Mucosa of rectum (tissue), 2 donors: Measurements from ENCODE around the gene OR56A5.

Experiments used
- H3K27ac ChIP-seq, 2 donors: one replicate each; pipeline ENCODE4 v1.7.0; 2013; ENCODE audit warnings: inconsistent platforms in 2 of 2, low read depth in 2 of 2, low read length in 2 of 2
- H3K27me3 ChIP-seq, 2 donors: one replicate each; pipeline ENCODE4 v1.7.0; 2013; ENCODE audit warnings: low read length in 2 of 2; ENCODE audit not compliant: control insufficient read depth in 2 of 2, insufficient read depth in 2 of 2
- H3K36me3 ChIP-seq, 2 donors: one replicate each; pipeline ENCODE4 v1.7.0; 2013; ENCODE audit warnings: low read length in 2 of 2; ENCODE audit not compliant: control insufficient read depth in 2 of 2, insufficient read depth in 2 of 2
- H3K4me1 ChIP-seq, 2 donors: one replicate each; pipeline ENCODE4 v1.7.0; 2013; ENCODE audit warnings: low read length in 2 of 2, mild to moderate bottlenecking in 1 of 2; ENCODE audit not compliant: control insufficient read depth in 2 of 2, insufficient read depth in 2 of 2
- H3K4me3 ChIP-seq, 2 donors: one replicate each; pipeline ENCODE4 v1.7.0; 2013; ENCODE audit warnings: low read length in 2 of 2
- H3K9ac ChIP-seq, 2 donors: one replicate each; pipeline ENCODE4 v1.7.0; 2013; ENCODE audit warnings: low read length in 2 of 2, low read depth in 1 of 2, mild to moderate bottlenecking in 1 of 2
- H3K9me3 ChIP-seq, 2 donors: one replicate each; pipeline ENCODE4 v1.7.0; 2013; ENCODE audit warnings: low read length in 2 of 2; ENCODE audit not compliant: control insufficient read depth in 2 of 2
- donor health status: healthy.
- donor health status: Normal muscosa, but diverticular disease.

The OR56A5 gene, protein sequence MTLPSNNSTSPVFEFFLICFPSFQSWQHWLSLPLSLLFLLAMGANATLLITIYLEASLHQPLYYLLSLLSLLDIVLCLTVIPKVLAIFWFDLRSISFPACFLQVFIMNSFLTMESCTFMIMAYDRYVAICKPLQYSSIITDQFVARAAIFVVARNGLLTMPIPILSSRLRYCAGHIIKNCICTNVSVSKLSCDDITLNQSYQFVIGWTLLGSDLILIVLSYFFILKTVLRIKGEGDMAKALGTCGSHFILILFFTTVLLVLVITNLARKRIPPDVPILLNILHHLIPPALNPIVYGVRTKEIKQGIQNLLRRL

DNA sequence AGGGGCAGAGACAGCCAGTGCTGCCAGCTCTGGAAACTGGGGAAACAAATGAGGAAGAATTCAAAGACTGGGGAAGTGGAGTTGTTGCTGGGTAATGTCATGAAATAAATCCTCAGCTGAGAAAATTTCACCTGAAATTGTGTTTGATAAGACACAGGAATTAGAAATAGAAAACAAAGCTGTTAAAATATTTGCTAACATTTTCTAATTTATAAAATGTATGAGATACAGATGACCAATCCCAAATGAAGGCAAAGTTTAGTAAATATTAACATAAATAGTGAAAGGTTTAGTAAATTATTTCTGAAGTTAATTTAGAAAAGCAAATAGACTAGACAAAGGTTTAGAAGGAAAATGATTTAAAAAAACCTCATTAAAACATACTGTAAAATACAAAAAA, at the start of gene OR56A5:
OR56A5 (minus strand) TSS at position 101 of the 400 bp plus-strand sequence; CDS start at position 101, 0 bp downstream.
- Histone ChIP-seq H3K27ac (no peak within 1 kb of the TSS), H3K9ac (no peak within 1 kb of the TSS), H3K36me3 (no peaks in the 10 kb centered on the region), H3K4me1 (no peaks in the 10 kb centered on the region), H3K9me3 (no peaks in the 10 kb centered on the region), H3K27me3 (no peaks in the 10 kb centered on the region), H3K4me3 (no peak within 1 kb of the TSS)

DNA sequence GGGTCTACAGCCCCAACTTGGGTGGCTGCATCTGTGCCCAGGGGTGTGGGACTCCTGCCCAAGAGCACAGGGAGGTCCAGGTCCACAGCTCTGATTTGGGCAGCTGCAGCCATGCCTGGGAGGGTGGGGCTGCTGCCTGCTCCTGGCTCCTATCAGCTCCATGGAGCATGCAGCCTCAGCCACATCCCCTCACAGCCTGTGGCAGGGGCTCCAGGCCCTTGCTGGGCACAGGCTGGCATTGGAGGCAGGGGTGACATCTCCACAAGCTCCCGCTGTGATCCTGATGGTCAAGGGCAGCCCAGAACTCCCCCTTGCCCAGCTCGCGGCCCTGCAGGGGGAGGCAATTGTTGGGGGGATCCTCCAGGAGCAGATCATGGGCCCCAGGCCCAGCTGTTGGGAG, 44.7 kb upstream of the OR56A5 start:
- no peaks in the 10 kb centered on the region for H3K9me3 ChIP-seq
- no peak overlapping the region for H3K4me3 ChIP-seq
- no peaks in the 10 kb centered on the region for H3K4me1 ChIP-seq
- H3K27ac ChIP-seq = no peak overlapping the region
- no peaks in the 10 kb centered on the region for H3K36me3 ChIP-seq
- no peak overlapping the region for H3K9ac ChIP-seq
- no peaks in the 10 kb centered on the region for H3K27me3 ChIP-seq

DNA sequence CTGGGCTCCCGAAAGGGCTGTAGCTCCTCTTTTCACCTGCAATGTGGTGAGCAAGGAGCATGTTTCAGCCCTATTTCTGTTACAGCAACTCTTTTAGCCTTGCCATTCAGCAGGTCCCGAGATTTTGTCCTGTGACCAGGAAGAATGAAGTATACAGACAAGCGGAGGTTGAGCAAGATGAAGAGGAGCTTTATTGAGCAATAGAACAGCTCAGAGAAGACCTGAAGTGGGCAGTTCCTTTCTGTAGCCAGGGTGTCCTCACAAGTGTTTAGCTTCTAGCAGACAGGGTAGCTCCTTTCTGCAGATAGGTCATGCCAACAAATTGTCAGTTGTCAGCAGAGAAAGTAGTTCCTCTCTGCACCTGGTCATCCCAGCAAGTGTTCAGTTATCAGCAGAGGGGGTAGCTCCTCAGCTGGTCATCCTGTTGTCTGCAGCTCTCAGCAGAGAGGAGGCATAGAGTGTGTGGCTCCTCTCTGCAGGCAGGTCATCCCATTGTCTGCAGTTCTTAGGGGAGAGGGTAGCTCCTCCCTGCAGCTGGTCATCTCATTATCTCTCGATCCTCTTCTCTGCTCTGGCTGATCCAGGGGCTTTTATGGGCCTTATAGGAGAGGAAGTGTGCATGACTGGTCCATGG, 43.9 kb upstream of the OR56A5 start:
- Histone ChIP-seq H3K36me3 (no peaks in the 10 kb centered on the region), H3K9ac (no peak overlapping the region), H3K27me3 (no peaks in the 10 kb centered on the region), H3K9me3 (no peaks in the 10 kb centered on the region), H3K4me1 (no peaks in the 10 kb centered on the region), H3K4me3 (no peak overlapping the region), H3K27ac (no peak overlapping the region)

DNA sequence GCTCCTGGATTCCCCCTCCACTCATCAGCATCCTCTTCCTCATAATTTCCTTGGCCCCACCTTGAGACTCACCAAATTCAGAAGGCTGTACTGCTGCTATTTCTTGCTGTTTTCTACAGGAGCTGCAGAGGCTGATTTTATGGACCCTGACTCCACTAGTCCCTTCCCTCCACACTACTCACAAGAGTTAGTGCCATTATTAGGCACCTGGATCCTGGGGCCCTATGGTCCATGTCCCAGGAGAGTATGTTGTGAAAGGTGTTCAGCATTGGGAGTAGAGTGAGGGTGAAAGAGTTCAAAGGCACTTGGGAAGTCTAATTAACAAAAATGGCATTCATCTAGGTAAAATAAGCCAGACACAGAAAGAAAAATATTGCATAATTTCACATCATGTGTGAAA, 38.6 kb upstream of the OR56A5 start, which contains the start of gene OR56A4:
OR56A4 (minus strand) TSS at position 101 of the 400 bp plus-strand sequence. CDS start 3,954 bp downstream, outside the sequence.
- H3K9me3 ChIP-seq = no peaks in the 10 kb centered on the region
- no peaks in the 10 kb centered on the region for H3K36me3 ChIP-seq
- no peaks in the 10 kb centered on the region for H3K27me3 ChIP-seq
- H3K4me1 ChIP-seq = no peaks in the 10 kb centered on the region
- no peak within 1 kb of the TSS for H3K4me3 ChIP-seq
- no peak within 1 kb of the TSS for H3K27ac ChIP-seq
- H3K9ac ChIP-seq = no peak within 1 kb of the TSS

DNA sequence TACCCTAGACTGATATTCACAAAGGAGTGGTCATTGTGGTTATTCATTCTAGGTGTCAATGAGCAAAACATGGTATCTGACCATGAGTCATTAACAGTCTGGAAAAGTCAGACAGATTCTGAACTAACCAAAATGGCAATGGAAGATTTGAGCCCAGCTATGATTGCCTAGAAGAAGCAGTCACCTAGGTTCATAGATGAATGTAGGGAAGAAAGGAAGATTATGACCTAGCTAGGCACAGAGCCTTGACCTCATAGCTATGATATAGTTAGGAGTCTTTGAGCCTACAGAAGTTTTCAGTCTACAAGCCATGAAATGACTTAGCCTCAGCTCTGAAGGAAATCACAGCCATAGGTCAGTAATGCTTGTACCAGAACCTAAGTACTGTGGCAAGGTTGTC, 38.1 kb upstream of the OR56A5 start:
- no peak overlapping the region for H3K27ac ChIP-seq
- no peak overlapping the region for H3K4me3 ChIP-seq
- H3K9me3 ChIP-seq = no peaks in the 10 kb centered on the region
- H3K36me3 ChIP-seq = no peaks in the 10 kb centered on the region
- H3K27me3 ChIP-seq = no peaks in the 10 kb centered on the region
- H3K4me1 ChIP-seq = no peaks in the 10 kb centered on the region
- no peak overlapping the region for H3K9ac ChIP-seq

DNA sequence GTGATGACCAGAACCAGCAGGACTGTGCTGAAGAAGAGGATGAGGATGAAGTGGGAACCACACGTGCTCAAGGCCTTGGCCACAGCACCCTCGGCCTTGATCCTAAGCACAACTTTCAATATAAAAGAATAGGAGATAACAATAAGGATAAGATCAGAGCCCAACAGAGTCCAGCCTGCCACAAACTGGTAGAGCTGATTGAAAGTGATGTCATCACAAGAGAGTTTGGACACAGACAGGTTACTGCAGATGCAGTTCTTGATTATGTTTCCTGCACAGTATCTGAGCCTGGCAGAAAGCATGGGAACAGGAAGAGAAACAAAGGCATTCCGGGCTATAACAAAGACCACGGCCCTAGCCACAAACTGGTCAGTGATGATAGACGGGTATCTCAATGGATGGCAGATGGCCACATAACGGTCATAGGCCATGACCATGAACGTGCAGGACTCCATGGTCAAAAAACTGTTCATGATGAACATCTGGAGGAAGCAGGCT, 34.0 kb upstream of the OR56A5 start:
- no peaks in the 10 kb centered on the region for H3K36me3 ChIP-seq
- no peaks in the 10 kb centered on the region for H3K9me3 ChIP-seq
- H3K27ac ChIP-seq = no peak overlapping the region
- no peaks in the 10 kb centered on the region for H3K4me1 ChIP-seq
- H3K9ac ChIP-seq = no peak overlapping the region
- no peaks in the 10 kb centered on the region for H3K27me3 ChIP-seq
- H3K4me3 ChIP-seq = no peak overlapping the region

DNA sequence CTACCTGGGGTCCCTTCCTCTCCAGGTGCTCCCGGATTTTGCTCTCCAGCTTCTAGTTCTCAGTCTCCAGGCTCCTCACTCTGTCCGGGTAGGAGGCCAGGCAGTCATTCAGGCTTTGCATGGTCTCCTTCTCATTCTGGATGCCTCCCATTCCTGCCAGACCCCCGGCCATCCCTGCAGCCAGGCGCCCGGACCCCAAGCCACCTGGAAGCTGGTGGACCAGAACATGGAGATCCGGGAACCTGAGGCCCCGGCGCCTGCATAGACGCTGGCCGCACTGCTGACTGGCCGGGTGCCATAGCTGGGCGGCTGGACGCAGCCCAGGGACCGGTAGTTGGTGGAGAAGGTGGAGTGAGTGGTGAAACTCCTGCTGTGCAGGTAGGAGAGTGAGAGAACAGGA, 26.5 kb upstream of the OR56A5 start:
- Histone ChIP-seq H3K4me3 (no peak overlapping the region), H3K27ac (no peak overlapping the region), H3K4me1 (no peaks in the 10 kb centered on the region), H3K36me3 (no peaks in the 10 kb centered on the region), H3K9me3 (no peaks in the 10 kb centered on the region), H3K27me3 (no peaks in the 10 kb centered on the region), H3K9ac (no peak overlapping the region)

DNA sequence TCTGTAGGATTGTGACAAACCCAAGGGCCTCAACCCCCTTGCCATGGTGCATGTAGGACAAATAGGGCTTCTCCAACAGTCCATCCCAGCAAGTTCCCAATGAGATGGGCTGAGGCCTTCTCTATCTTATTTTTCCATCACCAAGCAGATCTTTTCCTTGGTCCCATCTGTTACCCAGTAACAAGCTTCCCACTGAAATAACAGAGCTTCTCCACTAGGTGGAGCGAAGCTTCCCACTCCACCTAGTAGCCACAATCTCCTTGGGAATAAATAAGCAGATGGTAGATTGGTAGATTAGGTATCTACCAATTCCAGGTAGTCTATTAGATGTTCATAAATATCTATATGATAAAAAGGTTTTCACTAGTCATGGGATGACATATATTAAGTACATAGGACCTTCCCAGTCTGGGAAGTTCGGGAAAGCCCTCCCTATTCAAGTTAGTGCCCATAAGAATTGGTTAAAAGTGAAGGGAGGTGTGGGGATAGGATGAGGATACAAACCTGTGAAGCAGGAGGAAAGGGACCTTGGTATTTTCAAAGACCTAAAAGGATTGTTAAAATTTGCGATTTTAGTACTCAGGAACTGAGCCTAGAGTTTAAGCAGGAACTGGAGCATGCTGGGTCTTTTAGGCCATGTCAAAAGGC, 24.4 kb upstream of the OR56A5 start:
- H3K9ac ChIP-seq = no peak overlapping the region
- no peaks in the 10 kb centered on the region for H3K4me1 ChIP-seq
- no peaks in the 10 kb centered on the region for H3K27me3 ChIP-seq
- H3K36me3 ChIP-seq = no peaks in the 10 kb centered on the region
- no peak overlapping the region for H3K4me3 ChIP-seq
- H3K27ac ChIP-seq = no peak overlapping the region
- no peaks in the 10 kb centered on the region for H3K9me3 ChIP-seq

DNA sequence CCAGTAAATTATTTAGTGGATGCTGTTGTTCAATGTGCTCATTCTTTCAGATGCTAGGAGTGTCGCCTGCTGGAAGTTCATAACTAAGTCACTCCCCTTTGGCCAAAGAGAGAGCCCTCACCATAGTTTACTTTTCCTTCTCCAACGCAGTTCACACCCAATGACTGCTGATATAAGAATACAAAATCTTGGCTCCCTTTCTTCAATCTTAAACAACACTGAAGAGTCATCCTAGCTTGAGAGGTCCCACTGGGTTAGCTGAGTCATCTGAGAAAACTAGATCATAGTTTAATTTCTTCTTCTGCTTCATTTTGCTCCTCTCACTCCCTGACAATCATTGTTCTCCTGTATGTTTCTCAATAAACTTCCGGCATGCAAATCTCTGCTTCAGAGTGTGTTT, 23.9 kb upstream of the OR56A5 start:
- H3K9ac ChIP-seq = no peak overlapping the region
- H3K9me3 ChIP-seq = no peaks in the 10 kb centered on the region
- H3K4me1 ChIP-seq = no peaks in the 10 kb centered on the region
- H3K36me3 ChIP-seq = no peaks in the 10 kb centered on the region
- no peaks in the 10 kb centered on the region for H3K27me3 ChIP-seq
- H3K27ac ChIP-seq = no peak overlapping the region
- no peak overlapping the region for H3K4me3 ChIP-seq

DNA sequence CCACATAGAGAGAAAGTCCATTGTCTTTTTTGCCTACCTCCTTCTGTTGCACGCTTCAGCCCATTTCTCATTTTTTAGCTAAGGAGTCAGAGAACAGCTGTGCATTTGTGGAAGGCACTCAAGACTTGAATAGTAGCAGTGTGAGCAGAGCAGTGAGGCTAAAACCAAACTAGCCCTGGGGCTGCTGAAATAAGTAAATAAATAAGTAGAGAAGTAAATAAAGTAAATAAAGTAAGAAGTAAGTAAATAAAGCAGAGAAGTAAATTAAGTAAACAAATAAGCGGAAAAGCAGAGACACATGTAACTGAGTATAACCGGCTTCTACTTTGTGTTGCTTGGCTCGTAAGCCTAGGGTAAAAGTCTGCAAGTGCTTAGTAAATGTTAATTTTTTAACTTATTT, 20.9 kb upstream of the OR56A5 start:
- no peaks in the 10 kb centered on the region for H3K36me3 ChIP-seq

More for the DNA sequence above, 20.9 kb upstream of the OR56A5 start:
- Histone ChIP-seq H3K4me3 (no peak overlapping the region), H3K9me3 (no peaks in the 10 kb centered on the region), H3K4me1 (no peaks in the 10 kb centered on the region), H3K27ac (no peak overlapping the region), H3K9ac (no peak overlapping the region), H3K27me3 (no peaks in the 10 kb centered on the region)
